ENCODE results near the gene SPAG16.
"Not testable (repeated sequence)": the region's sequence is repeated elsewhere in the genome, so short reads cannot be mapped to it uniquely, and the experiment has no call there.

The SPAG16 gene

GRCh38 chr2:213848631-213849030 lies 564.4 kb downstream of the SPAG16 start:
- no peak for DNase-seq

GRCh38 chr2:213861638-213862037 lies 577.4 kb downstream of the SPAG16 start:
- no peak for DNase-seq

GRCh38 chr2:213862407-213863076 lies 578.3 kb downstream of the SPAG16 start:
- DNase-seq, result no peak

GRCh38 chr2:213863541-213863940 lies 579.3 kb downstream of the SPAG16 start:
- DNase-seq, result no peak

- DNase-seq, result no peak
These were observed 584.3 kb downstream of the SPAG16 start for GRCh38 chr2:213868526-213868925.

- DNase-seq, result no peak
These were observed 601.2 kb downstream of the SPAG16 start for GRCh38 chr2:213885485-213885884.

GRCh38 chr2:213914510-213914909 lies 630.2 kb downstream of the SPAG16 start:
- DNase-seq, result no peak

GRCh38 chr2:213920014-213920413 lies 635.8 kb downstream of the SPAG16 start:
- no peak for DNase-seq

GRCh38 chr2:213923543-213923942 lies 639.3 kb downstream of the SPAG16 start:
- DNase-seq, result no peak

GRCh38 chr2:213934560-213934959 lies 650.3 kb downstream of the SPAG16 start:
- DNase-seq, result peak; percentile 25

GRCh38 chr2:213958086-213958485 lies 673.8 kb downstream of the SPAG16 start:
- DNase-seq, result no peak

- no peak for DNase-seq
These were observed 675.3 kb downstream of the SPAG16 start for GRCh38 chr2:213959589-213959988.

GRCh38 chr2:213971536-213971935 lies 687.3 kb downstream of the SPAG16 start:
- no peak for DNase-seq

GRCh38 chr2:213980883-213981282 lies 696.6 kb downstream of the SPAG16 start:
- DNase-seq, result no peak

- DNase-seq, result no peak
These were observed 704.9 kb downstream of the SPAG16 start for GRCh38 chr2:213989207-213989606.

GRCh38 chr2:213991453-213992108 lies 707.3 kb downstream of the SPAG16 start:
- DNase-seq, result no peak

GRCh38 chr2:213995400-213996105 lies 711.3 kb downstream of the SPAG16 start:
- no peak for DNase-seq

GRCh38 chr2:213998976-213999375 lies 714.7 kb downstream of the SPAG16 start:
- not testable (repeated sequence) for DNase-seq

- DNase-seq, result no peak
These were observed 720.2 kb downstream of the SPAG16 start for GRCh38 chr2:214004463-214004862.

GRCh38 chr2:214005337-214005736 lies 721.1 kb downstream of the SPAG16 start:
- no peak for DNase-seq

GRCh38 chr2:214006601-214007000 lies 722.3 kb downstream of the SPAG16 start:
- DNase-seq, result no peak

- no peak for DNase-seq
These were observed 727.4 kb downstream of the SPAG16 start for GRCh38 chr2:214011676-214012075.

GRCh38 chr2:214014551-214015220 lies 730.4 kb downstream of the SPAG16 start:
- no peak for DNase-seq
